Adrenal gland (tissue), 5 donors: ENCODE measurements around the gene TLR5.

ENCODE experiments used
- CTCF ChIP-seq, 6 experiments: fragments of 450-650 bp in 4 of 6; fragments of 200-600 bp in 2 of 6; sonication (generic) in 1 of 6; IDR thresholded peaks; 1 replicate in 5 of 6; 2 replicates in 1 of 6; pipeline versions ENCODE4 v1.5.1 to v1.8.0; 2016 to 2021; ENCODE audit warnings: antibody characterized with exemption in 6 of 6, mild to moderate bottlenecking in 2 of 6, moderate library complexity in 1 of 6
- POLR2A ChIP-seq, 2 donors: fragments of 450-650 bp; IDR thresholded peaks; one replicate each; pipeline ENCODE4 v1.6.1; 2017; ENCODE audit warnings: antibody characterized with exemption in 2 of 2, mild to moderate bottlenecking in 2 of 2, moderate library complexity in 1 of 2
- donor health status: DM: no; HTN: no; CAD: no.

GRCh38 chr1:223116950-223117349, 26.1 kb downstream of the TLR5 start:
- TF ChIP-seq CTCF (IDR thresholded peaks at IDR 0.05), result no peak
- no peak for TF ChIP-seq POLR2A (IDR thresholded peaks at IDR 0.05)
